GM12872 (cell line): ENCODE measurements around the gene KIF18A.

Experiments used
- TF ChIP-seq, protein P1 (sequence below): IDR thresholded peaks from 3 replicates; pipeline ENCODE4 v1.5.1; 2011; ENCODE audit warnings: low read depth, mild to moderate bottlenecking, low read length, moderate library complexity; ENCODE audit not compliant: insufficient read depth

The KIF18A gene

DNA sequence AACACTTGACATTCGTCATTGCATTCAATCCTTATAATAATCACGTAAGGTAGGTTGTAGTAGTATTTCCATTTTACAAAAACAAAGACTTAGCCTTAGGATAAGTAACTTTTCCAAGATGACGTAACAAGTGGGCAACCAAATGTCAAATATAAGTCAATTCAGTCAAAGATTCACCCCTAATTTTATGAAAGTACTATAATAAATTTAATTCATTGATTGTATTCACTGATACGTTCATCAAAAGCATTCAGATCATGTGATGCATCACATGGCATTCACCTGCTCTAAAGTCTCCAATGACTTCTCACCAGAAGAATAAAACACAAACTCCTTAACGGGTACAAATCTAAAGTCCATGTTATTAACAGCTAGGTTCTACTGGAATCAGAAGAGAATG, 2.1 kb downstream of the KIF18A start:
- TF ChIP-seq, protein P1, sequence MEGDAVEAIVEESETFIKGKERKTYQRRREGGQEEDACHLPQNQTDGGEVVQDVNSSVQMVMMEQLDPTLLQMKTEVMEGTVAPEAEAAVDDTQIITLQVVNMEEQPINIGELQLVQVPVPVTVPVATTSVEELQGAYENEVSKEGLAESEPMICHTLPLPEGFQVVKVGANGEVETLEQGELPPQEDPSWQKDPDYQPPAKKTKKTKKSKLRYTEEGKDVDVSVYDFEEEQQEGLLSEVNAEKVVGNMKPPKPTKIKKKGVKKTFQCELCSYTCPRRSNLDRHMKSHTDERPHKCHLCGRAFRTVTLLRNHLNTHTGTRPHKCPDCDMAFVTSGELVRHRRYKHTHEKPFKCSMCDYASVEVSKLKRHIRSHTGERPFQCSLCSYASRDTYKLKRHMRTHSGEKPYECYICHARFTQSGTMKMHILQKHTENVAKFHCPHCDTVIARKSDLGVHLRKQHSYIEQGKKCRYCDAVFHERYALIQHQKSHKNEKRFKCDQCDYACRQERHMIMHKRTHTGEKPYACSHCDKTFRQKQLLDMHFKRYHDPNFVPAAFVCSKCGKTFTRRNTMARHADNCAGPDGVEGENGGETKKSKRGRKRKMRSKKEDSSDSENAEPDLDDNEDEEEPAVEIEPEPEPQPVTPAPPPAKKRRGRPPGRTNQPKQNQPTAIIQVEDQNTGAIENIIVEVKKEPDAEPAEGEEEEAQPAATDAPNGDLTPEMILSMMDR: no peak

DNA sequence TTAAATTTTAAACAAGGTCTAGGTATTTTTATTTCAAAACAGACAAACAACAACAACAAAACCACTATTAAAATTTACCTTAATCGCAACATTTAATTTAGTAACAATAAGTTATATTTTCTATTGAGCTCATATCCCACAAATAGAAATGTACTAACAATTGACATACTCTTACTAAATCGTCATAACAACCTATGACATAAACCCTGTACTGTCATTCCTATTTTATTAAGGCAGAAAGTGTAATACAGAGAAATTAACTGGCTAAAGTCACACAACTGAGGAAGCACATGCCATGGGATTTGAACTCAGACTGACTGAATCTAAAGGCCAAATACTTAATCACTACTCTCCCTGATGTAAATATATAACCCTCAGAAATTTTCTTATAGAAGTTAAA, 3.0 kb downstream of the KIF18A start:
- TF ChIP-seq, protein P1: no peak

DNA sequence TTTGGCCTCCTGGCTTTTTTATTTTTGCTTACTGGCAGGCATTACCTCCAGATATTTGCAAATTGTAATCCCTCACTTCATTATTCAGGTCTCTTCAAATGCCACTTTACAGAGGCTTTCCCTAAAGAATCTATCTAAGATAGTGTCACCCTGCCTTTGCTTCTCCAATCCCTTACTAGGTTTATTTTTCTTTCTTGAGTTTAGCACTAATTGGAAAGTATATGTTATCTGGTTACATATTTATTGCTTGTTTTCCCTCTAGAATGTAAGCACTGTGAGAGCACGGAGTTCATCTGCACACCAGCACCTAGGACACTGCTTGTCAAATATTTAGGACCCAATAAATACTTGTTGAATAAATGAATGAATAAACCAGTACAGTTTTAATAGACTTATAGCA, 3.5 kb downstream of the KIF18A start:
- TF ChIP-seq, protein P1: no peak

DNA sequence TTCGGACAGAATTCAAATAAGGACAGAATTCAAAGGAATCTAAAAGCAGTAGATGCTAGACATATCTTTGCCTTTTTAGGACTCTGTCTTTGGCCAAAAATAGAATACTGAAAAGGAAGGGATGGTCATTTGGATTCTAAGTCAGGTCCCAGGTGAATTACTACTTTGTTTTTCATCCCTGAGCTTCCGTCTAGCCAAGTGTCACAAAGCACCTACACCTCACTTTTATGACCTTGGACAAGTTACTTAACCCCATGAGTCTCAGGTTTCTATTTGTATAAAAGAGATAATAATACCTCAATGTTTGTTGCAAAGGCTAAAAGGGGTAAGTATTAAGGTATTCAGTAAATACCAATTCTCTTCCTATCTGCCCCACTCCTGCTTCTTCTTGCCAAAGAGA, 7.3 kb downstream of the KIF18A start:
- TF ChIP-seq, protein P1: no peak

DNA sequence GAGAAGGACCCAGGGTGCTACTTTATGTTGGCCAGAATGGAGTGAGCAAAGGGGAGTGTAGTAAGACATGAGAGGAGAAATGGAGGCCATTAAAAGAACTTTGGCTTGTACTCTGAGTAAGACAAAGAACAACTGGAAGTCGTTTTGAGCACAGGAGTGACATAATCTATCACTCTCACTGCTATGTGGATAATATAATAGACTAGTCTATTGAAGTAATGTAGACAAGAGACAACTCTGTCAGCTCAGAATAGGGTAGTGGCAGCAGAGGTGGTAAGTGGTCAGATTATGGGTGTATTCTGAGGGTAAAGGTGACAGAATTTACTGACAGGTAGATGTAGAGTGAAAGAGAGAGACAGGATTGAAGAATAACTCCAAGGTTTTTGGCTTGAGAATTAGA, 8.2 kb downstream of the KIF18A start:
- TF ChIP-seq, protein P1: no peak

DNA sequence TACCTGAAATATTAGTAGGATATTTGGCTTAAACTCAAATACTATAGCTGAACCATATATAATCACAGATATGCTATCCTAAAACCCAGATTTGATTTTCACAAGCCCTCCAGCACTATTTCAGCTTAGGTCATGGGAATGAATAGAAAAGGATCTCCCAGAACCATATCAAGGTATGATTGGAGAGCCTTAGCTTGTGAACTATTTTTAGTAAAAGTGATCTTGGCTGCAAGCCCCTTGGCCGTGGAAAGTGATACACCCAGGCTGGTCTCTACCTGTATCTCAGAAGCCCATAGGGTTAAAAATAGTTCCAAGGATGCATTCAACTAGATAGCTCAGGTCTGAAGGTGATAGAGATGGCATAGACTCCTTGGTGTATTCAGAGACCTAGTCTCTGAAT, 9.7 kb downstream of the KIF18A start:
- TF ChIP-seq, protein P1: no peak

DNA sequence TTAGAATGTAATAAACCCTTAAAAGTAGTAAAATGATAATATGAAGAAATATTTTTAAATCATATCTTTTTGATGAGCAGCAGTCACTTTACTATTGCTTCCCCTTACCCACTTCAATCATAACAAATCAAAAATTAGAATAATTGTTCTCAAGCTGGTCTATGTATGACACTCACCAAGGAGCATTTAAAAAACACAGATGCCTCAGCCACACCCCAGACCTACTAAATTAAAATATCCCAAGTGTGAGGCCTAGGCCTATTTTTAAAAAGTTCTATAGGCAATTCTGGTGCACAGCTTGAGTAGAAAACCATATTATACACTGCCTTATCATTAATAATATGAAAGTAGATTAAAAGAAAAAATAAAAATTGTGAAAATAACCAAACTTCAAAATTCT, 15.2 kb downstream of the KIF18A start:
- TF ChIP-seq, protein P1: no peak
